Measurements from ENCODE around the gene MCRIP1. TPM values are rescaled to one million over a fixed set of nuclear protein-coding genes. Genes with fewer than 3 reads are reported as not detected.

The MCRIP1 gene
- total RNA-seq, 1 donor from 2014 or later, result 69.2 TPM

DNA sequence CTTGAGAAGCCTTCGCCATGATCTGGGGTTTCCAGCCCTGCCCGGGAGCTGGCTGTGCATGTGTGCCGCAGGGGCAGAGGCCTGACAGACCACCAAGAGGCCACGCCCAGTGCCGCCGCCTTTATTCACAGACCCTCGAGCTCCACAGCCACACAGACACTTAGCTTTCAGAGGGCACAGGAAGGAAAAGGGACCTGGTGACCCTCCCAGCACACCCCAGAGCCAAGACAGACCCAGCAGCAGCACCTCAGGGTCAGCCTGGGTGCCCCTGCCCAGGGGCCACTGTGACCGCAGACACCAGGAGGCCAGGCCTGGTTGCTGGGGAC, 10.8 kb downstream of the MCRIP1 start:
- peak in 1 of 2 donors; percentile 1 for ATAC-seq

DNA sequence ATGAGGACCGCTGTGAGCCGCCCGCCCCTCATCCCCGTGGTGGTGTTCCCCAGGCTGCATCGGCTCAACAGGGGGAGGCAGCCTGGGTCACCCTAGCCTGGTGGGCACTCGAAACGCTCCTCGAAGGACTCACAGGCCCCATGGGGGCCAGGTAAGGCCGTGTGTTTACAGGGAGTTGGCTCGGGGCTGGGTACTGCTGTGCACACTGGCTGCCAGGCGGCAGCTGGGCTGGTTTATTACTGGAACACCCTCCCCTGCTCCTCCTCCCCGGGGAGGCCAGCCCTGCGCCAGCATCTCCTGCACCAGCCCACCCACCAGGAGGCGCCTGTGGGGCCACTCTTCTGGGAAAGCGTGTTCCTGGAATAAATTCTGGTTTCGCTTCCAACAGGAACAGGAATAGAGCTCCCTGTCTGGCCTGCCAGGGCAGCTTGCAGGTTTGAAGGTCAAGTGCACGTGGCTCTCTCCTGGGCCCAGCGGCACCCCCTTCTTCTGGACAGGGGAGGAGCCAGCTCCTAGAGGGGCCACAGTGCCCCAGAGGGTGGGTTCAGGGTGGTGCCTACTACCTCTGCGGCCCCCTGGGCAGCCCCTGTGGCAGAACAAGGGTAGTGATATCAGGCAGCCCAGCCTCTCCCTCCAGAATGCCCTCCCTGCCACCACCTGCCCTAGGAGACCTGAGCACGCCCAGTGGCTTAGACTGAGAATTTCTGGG, 11.3 kb downstream of the MCRIP1 start:
- intact Hi-C loops (cut with DNase I), result no loop called here
- peak; percentile 94 for ATAC-seq
- peak; percentile 92 for DNase-seq
- Histone ChIP-seq H3K4me3 (no peak overlapping the region), H3K27me3 (ENCODE audit: low read depth) (peaks cover 5% of the 10 kb centered on the region), H3K36me3 (peaks cover 15% of the 10 kb centered on the region), H3K27ac (peak overlapping the region; percentile 86), H3K9me3 (no peaks in the 10 kb centered on the region), H3K4me1 (peaks cover 17% of the 10 kb centered on the region)
- TF ChIP-seq, protein P1, sequence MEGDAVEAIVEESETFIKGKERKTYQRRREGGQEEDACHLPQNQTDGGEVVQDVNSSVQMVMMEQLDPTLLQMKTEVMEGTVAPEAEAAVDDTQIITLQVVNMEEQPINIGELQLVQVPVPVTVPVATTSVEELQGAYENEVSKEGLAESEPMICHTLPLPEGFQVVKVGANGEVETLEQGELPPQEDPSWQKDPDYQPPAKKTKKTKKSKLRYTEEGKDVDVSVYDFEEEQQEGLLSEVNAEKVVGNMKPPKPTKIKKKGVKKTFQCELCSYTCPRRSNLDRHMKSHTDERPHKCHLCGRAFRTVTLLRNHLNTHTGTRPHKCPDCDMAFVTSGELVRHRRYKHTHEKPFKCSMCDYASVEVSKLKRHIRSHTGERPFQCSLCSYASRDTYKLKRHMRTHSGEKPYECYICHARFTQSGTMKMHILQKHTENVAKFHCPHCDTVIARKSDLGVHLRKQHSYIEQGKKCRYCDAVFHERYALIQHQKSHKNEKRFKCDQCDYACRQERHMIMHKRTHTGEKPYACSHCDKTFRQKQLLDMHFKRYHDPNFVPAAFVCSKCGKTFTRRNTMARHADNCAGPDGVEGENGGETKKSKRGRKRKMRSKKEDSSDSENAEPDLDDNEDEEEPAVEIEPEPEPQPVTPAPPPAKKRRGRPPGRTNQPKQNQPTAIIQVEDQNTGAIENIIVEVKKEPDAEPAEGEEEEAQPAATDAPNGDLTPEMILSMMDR (IDR thresholded peaks at IDR 0.05), result peak; percentile 76

More for the DNA sequence above, 10.8 kb downstream of the MCRIP1 start:
- Histone ChIP-seq H3K36me3 (peaks cover 15% of the 10 kb centered on the region), H3K9me3 (no peaks in the 10 kb centered on the region), H3K27ac (peak overlapping the region; percentile 86), H3K4me1 (peaks cover 17% of the 10 kb centered on the region), H3K4me3 (no peak overlapping the region), H3K27me3 (ENCODE audit: low read depth) (peaks cover 2% of the 10 kb centered on the region)
- TF ChIP-seq, protein P1 (IDR thresholded peaks at IDR 0.05), result no peak
- intact Hi-C loops (cut with DNase I), result no loop called here
- no peak for DNase-seq

DNA sequence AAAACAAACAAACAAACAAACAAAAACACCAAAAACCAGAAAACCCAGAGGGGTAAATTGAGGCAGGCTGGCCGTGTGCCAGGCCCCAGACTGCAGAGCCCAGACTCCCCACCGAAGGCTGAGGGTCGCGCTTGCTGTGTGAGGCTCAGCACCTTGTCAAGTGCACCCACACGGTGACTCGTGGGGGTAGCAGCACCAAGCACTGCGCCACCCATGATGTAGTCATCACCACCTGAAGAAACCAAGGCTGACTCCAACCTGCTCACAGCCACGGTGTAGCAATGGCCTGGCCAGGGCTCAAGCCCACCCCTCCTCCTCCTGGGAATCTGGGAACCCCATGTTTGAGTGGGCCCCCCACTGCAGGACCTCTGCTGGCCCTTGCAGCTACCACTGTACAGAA, 11.9 kb downstream of the MCRIP1 start:
- TF ChIP-seq, protein P1 (IDR thresholded peaks at IDR 0.05), result no peak
- H3K27ac ChIP-seq, result peak overlapping the region; percentile 86
- no peak for DNase-seq
- no peaks in the 10 kb centered on the region for H3K9me3 ChIP-seq
- intact Hi-C loops (cut with DNase I), result no loop called here
- H3K4me1 ChIP-seq, result peaks cover 17% of the 10 kb centered on the region
- ATAC-seq, result no peak
- peaks cover 5% of the 10 kb centered on the region for H3K27me3 ChIP-seq (ENCODE audit: low read depth)
- no peak overlapping the region for H3K4me3 ChIP-seq
- H3K36me3 ChIP-seq, result peaks cover 15% of the 10 kb centered on the region

DNA sequence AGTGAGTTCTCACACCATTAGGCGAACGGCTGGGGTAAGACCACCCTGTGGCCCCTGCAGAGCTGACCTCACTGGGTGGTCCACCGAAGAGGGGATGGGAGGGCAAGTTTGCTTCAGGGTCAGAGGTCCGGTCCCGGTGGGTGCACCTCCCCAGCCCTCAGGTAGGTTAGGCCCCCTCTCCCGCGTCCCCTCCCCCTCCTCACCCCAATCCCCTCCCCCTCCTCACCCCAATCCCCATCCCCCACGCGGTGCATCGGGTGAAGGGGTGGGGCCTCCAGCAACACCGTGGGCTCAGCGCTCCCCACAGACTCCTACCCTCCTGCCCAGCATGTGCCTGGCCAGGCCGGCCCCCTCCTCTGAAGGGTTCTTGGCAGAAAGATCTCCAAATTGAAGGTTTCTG, 13.4 kb downstream of the MCRIP1 start:
- TF ChIP-seq, protein P1 (IDR thresholded peaks at IDR 0.05), result no peak
- intact Hi-C loops (cut with DNase I), result no loop called here
- ATAC-seq (no peak), DNase-seq (no peak)
- Histone ChIP-seq H3K36me3 (peaks cover 15% of the 10 kb centered on the region), H3K27ac (no peak overlapping the region), H3K4me1 (peaks cover 17% of the 10 kb centered on the region), H3K27me3 (ENCODE audit: low read depth) (peaks cover 5% of the 10 kb centered on the region), H3K9me3 (no peaks in the 10 kb centered on the region), H3K4me3 (no peak overlapping the region)

DNA sequence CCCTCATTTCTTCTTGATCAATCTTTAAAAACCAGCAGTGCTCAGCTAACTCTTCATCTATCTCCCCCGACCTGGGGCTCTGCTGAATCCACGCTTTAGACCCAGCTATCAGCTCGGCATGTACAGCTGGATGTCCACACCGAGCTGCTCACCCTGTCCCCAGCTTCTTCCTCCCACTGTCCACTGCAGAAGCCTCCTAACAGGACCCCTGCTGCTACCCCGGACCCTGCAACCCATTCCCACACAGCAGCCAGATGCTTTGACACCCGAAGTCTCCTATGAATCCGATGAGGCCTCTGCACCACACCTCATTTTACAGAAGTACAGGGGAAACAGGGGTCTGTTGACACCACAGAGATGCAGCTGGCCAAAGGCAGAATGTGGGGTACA, 15.3 kb downstream of the MCRIP1 start:
- no peak for ATAC-seq
- Histone ChIP-seq H3K36me3 (peaks cover 4% of the 10 kb centered on the region), H3K27ac (no peak overlapping the region), H3K4me1 (peaks cover 17% of the 10 kb centered on the region), H3K27me3 (ENCODE audit: low read depth) (peaks cover 11% of the 10 kb centered on the region), H3K9me3 (no peaks in the 10 kb centered on the region), H3K4me3 (no peak overlapping the region)
- intact Hi-C loops (cut with DNase I), result no loop called here
- DNase-seq, result no peak
- TF ChIP-seq, protein P1 (IDR thresholded peaks at IDR 0.05), result no peak
